Germinal center (tissue), 1 donor: ENCODE results near the gene FOXP1.

Source experiments
- DNase-seq: peaks from one replicate; pipeline ENCODE4 v3.0.0; 2012; ENCODE audit warnings: mixed read lengths, low spot score

FOXP1 gene

DNA sequence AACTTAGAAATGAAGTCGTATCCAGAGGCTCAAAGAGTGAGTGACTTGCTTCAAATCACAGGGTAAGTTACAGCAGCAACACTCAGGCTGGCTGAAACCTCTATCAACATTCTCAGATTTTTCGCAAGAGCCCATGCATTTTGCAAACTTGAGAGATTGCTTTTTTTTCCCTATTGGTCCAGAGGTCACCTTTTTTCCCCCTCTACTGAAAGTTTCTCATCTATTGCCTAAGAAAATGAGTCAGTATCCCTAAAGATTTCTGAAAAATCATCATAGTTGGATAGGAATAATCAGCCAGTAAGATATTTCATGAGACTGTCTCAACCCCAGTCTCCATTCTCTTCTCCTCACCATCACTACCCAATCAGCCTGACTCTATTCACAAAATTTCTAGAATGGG is 410.6 kb downstream of the FOXP1 start:
- DNase-seq = no peak

DNA sequence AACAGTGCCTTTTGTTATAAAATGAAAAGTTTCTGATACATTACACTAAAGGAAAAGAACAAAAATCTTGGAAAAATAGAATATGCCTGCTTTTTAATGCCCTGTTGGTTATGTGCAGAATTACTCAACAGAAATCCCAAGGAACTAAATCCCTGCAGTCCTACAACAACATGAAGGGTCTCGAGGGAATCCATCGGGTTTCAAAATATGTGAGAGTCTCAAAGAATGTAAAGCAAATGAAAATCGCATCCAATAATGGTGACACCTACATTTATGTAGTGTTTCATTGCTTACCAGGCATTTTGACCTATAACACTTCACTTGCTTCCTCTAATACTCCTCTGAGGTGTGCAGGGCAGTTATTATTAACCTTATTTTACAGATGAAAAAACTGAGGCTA is 411.3 kb downstream of the FOXP1 start:
- no peak for DNase-seq

DNA sequence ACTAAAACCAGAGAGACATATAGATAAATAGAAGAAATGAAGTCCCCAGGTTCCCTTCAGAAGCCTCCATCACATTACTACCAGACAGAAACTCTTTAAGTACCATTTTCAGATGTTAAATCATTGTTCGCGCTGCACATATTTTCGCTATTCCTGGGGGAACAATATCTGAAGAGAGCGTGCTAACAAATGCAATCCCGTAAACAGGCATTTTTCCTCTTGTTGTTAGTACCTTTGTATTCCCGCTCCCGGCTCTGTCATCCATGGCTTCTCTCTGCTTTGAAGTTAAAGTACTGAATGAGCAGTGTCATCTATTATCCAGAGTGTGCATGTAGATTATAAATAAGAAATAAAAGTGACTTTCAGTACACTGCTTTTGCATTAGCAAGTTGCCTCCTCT is 412.3 kb downstream of the FOXP1 start:
- DNase-seq = no peak

DNA sequence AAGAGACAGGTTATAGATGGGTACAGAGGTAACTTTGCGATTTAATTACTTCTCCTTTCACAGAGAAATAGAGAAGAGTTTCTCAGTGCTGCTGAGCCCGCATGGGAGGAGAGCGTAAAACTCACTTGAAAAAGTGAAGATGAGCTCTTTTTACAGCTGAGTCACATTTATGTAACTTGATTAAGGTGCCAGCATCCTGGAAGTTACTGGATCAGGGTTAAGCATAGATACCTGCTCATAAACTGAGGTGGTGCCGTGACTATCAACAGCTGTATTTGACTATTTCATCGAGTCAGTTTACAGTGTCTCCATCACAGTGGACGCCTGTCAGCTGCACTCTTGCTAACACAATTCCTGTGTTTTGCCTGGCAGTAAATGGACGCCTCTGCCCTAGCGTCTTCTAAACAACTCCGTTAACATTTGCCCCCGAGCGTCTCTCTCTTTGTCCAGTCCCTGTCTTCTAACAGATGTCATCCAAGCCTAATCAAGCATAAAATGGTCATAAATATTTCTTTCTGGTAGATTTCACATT is 414.6 kb downstream of the FOXP1 start:
- DNase-seq = no peak

DNA sequence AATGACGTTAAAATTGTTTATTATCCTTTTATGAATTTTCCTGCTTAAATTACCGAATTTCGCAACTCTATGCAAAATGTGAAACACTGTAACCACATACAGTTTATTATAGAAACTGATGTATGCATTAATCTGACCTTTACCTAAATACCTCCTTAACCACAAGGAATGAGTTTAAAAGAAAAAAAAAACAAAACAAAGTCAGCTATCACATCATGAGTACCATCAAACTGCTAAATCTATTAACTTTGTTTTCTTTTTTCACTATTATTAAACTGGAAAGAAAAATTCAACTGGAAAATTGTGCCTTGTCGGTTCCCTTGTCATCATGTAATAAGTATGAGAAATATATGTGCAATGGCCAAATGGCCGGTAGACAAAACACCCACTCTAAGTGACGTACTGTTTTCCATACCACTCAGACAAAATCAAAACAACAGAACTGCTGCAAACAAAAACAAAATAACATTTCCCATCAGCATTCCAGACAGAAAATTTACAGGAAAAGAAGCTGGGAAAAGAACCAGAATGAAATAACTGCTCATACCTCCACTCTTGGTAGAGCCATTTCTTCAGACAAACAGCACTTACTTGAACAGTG is 415.3 kb downstream of the FOXP1 start:
- DNase-seq = no peak

DNA sequence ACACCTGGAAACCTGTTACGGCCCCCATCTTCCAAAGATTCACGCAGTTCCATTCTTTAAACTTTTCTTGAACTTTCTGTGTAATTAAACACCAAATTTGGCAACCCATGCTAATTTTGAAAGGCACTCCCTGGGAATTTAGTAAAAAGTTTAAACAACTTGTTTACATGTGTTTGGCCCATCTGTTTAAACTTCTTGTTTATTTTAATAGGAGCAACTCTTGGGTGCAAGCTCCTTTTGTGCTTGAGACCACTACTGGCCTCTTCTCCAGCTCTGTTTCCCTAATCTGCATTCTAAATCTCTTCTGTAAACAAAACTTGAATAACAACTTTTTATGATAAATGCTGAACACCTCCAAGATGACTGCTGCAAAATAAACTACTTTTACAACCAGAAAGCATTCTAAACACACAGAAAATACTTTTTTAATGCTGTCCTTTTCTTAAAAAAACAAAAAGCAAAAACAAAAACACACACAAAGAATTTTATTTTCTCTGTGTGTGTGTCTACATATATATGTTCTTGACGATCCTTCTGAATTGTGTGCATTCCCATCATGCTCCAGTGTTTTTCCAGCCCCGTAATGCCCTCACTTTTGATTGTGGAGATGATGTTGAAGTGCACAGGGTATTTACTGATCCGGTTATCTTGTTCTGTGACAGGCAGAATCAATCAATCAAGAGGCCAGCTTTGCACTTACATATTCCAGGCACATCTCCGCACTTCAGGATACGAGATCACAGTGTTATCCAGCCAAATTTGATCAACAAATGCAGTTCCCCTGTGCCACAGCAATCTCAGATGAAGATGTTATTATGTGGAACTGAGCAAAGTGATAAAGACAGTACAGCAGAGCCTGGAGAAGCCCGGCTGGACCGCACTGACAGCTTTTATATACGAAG is 416.9 kb downstream of the FOXP1 start:
- DNase-seq = no peak

DNA sequence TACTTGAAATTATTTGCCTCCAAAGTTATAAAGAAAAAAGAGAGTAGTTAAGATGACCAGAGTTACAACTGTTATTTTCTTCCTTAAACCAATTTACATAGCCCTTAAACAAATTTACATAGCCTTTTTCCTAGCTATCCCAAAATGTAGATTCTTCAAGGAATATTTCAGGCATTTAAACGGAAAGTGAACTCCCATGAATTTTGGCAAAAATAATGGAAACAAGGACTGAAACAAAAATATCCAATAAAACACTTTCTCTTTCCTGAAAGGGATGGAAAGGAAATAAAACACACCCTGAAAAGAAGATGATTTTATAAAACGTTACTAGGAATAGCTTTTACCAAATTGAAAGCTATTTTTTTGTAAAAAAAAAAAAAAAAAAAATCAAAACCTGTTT is 418.6 kb downstream of the FOXP1 start:
- no peak for DNase-seq

DNA sequence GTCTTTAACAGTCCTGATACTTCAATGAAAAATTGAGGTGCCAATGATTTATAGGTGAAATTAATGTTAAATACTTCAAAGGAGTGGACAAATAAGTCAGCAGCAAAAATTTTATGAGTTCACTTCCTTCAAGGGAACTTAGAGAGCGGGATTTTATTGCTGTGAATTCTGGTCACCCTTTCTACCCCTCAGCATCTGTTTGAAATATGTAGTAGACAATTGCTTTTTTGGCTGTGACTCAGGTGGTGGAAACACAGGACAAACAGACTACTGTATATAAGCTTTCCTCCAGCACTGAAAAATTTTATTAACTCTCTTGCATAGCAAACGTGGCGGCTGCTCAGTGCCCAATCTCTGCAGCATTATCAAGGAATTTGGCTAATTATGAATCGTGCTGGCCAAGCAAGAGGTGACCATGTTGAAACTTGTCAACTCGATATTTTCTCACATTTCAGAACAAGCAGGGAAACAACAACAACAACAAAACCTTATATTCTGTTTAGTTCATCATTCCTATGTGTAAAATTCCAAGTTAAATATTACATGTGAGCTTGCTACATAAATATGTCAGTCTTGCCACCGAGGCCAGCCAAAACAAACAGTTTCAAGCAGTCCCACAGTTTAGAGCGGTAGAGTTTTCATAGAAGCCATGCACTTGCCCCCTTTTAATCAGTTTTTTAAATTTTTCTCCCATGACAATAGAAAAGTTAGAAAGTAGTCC is 420.2 kb downstream of the FOXP1 start:
- DNase-seq = no peak

DNA sequence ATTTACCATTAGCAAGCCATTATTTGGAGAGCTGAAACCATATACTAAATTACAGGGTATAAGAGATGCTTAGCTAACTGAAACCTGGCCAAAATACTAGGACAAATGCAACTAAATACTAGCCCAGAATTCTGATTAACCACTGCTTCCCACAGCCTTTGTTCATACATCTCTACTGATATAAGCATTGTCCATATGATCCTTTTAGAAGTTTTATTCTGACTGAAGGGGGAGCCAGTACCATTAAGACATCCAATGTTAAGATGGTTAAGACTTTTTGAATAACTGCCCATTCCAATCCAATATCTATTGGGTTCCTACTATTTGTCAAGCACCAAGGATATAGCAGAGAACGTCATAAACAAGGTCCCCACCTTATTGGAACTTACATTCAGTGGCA is 421.3 kb downstream of the FOXP1 start:
- DNase-seq = no peak

DNA sequence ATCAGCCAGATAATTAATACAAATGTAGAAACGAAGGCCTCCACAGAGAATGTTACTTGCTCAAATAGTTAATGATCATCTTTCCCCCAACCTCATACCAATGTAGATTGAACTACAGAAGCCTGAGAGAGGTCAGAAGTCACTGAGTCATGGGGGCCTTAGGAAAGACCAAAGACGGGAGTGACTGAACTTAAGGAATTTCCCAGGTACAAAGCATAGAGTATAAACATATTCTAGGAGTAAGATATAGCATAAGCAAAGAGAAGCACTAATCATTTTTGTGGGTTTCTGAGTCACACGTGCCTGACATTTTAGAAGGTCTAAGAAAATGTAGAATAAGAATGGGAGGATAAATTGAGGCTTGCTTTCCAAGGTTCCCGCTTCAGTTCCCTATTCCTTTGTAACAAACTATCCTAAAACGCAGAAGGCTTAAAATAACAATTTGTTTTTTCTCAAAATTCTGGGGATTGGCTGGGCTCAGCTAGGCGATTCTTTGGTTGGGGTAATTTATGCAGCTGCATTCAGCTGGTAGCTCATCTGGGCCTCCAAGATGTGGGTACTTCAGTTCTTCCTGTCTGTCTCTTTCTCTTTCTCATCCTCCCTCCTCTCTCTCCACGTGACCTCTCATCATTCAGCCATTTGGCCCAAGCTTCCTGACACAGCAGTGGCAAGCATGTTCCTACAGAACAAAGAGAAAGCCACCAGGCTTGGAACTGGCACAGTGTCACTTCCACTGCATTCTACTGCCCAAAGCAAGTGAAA is 422.6 kb downstream of the FOXP1 start:
- no peak for DNase-seq

DNA sequence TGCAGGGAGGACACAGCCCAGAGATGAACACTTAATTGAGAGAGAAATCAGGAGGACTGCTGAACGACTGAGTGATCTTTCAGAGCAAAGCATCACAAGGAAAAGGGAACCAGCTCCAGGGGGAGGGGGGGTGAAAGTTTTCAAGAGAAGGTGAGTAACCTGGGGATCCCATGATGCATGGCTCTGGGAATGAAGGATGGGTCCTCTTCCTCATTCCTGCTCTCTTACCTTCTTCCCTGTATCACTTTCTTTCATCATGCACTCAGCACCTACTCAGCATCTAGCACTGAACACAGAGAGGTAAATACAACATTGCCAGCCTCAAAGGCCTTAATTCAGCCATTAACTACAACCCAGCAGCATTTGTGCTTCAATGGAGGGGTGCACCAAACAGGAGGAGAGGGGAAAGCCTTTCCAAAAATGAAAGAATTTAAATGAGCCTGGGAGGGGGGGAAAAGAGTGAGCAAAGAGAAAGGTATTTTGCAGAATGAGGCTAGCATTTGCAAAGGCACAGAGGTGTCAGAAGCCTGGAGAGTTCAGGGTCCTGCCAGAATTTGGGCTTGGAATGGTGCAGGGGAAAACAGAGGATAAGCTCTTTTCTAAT is 427.4 kb downstream of the FOXP1 start:
- DNase-seq = no peak

DNA sequence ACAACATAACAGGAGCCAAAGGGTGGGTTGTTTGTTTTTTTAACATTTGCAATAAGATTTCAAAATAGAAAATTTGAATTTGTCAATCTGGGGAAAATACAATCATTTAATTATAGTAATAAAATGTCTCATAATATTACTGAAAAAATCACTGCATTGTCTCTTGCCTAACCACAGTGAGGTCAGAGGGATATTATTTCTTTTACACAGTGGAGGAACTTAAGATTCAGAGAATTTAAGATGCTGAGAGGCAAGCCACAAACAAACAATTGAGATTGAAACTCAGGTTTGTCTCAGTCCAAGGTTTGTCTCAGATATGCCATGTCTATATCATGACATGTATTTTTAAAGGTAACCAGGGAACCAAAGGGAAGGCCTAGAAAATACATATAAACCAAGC is 428.7 kb downstream of the FOXP1 start:
- DNase-seq = no peak

DNA sequence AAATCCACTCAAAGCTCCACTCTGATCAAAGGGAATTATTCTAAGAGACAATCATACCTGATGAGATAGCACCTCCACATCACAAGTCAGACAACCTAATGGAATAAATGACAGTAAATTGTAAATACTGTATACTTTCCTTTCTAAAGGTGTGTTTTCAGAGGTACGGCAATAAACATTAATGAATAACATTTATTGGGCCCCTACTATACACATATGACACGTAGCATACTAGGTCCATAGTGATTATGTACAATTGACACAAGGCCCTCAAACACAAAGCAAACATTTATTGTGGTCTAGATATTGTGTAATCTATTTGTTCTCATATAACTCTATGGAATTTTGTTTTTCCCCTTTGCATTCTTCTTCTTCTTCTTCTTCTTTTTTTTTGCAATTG is 429.8 kb downstream of the FOXP1 start:
- DNase-seq = no peak

DNA sequence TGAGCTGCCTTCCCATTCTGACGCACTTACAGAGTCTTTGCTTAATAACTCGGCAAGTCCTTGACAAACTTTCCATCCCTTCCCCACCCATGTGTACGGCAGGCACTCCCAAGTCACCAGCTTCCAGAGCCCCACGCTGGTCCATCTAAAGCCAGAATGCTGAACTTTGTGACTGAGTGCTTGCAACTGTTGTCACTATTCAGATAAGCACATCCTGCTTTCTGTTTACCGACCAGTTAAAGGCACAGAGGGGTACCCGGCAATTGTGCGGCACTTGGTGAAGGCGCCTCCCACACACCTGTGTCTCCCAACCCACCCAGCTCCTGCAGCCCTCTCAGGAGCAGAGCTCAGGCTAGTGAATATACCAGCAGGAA is 430.6 kb downstream of the FOXP1 start:
- DNase-seq = no peak

DNA sequence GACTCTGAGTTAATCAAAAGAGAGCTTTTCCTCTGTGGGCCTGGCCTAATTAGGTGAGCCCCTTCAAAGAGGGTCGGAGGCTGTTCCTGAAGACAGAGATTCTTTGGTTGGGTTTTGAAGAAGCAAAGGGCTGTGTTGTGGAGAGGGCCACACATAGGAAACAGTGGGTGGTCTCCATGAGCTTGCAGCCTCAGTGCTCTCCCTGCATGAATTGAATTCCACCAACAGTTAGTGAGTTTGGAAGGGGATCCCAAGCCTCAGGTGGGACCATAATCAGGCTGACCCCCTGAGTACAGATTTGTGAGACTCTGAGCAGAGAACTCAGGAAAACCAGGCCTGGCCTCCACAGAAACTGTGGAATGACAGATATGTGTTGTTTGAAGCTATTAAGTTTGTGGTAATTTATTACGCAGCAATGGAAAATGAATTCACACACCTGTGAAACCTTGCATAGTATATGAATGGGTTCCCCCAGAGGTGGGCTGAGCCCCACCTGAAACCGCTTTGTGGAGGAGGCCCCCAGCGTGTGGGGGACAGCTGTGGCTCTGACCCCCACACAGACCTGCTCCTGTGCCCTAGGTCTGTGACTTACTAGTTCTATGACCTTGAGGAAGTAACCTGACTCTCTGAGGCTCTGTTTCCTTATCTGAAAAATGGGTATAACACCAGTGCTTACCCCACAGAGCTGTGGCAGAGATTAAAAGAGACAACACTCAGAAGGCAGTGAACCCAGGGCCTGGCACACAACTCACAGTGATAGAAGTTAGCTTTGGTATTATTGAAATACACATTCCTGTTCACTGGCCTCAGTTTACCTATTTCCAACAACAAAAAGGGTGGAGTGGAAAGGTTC is 431.3 kb downstream of the FOXP1 start:
- DNase-seq = no peak

DNA sequence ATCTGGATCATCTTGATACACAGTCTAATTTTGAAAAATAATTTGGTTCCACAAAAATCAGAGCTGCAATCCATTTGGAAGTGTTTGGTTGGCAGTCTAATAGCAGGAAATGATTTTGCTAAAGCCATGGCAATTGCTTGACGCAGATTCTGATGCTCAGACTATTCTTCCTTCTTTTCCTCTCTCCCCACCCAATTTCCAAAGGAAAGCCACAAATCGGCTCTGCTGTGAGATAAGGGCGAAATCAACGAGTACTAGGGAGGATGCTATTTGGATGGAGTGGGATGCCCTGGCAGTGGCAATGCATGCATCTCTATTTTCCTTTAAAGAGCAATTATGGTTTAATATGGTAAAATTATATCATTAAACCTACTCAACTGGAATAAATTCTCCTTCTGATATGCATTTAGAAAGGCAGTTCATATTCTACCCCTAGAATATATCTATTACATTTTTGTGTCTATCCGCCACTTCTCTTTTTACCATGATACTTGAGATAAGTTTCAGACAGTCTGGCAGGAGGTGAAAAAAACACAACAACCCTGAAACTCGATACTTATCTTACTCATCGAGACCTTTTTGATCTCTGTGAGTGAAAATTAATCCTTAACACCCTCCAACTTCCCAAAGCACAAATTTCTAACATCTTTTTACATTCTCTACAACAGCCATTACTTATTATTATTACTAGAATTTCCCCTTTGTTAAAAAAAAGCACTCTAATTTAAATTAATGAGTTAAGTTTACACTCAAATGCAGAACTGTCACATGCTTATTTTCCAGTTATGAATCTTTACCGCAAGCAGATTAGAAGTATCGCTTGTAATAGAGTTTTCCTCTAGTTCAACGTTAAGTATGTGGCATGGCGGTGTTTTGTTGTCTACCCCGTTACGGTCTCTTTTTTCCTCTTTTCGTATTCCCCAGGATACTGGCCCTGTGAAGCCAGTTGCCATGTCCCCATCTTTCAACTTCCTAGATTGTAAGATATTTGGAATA is 433.3 kb downstream of the FOXP1 start:
- DNase-seq = no peak

DNA sequence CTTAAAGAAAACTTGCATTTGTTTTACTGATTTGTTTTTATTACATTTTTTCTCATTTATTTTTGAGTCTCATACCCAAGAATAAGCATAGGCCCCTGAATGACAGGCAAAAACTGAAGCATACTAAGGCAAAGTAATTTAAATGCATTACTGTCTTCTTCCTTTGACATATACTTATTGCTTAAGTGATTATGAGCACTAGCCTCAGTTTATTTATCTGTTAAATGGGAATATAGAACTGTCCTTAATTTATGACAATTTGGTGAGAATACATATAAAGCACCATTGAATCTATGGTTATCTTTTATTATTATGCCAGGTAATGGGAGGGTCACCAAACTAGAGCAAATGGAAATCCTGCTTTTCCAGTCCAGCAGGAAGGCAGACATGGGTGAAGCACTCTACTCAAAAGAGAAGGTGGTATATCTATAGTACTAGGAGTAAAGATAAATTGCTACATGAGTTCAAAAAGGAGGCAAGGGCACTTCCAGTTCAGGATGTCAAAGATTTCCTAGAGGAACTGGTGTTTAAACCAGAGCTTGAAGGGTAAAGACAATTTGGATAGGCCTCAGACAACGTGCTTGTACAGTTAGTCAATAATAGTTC is 435.0 kb downstream of the FOXP1 start:
- no peak for DNase-seq

DNA sequence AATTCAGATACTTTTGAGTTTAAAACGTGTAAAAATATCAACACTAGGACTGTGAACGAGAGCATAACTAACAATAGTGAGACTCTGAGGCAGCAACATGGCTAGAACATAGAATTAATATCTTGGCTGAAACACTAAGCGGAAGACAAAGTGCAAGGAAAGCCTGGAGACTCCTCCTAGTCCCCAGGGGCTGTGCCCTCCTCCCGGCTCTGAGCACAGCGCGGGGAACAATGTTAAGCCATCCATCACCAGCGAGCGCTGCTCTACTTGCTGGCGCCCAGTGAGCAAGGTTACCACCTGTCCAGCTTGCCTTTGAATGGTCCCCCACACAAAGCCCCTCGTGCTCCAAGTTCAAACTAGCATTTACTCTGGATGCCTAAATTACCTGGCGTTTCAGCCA is 436.9 kb downstream of the FOXP1 start:
- no peak for DNase-seq

DNA sequence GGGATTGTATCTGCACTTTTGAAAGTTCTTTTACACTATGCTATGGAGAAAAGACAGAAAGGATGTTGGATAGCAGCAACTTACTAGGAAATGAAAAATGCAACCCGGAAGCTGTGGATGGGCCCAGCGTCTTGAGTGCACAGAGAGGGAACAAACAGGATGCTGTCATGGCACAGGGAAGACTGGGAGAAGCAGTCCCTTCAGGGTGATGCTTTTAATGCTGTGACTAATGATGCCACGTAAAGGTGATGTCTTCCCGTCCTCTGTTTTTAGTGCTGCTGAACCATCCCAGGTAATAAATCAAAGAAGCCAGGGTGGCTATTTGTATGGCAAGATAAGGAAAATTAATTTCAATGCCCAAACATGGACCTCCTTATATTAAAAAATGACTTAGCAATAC is 437.6 kb downstream of the FOXP1 start:
- DNase-seq = no peak
